Measurements from ENCODE around the gene CLCN2.

Gene CLCN2

GRCh38 chr3:184325269-184325668 lies 36.1 kb downstream of the CLCN2 start:
- DNase-seq (ENCODE audit: low spot score) = no peak

GRCh38 chr3:184323696-184324095 lies 37.7 kb downstream of the CLCN2 start:
- no peak for DNase-seq (ENCODE audit: low spot score)

DNA sequence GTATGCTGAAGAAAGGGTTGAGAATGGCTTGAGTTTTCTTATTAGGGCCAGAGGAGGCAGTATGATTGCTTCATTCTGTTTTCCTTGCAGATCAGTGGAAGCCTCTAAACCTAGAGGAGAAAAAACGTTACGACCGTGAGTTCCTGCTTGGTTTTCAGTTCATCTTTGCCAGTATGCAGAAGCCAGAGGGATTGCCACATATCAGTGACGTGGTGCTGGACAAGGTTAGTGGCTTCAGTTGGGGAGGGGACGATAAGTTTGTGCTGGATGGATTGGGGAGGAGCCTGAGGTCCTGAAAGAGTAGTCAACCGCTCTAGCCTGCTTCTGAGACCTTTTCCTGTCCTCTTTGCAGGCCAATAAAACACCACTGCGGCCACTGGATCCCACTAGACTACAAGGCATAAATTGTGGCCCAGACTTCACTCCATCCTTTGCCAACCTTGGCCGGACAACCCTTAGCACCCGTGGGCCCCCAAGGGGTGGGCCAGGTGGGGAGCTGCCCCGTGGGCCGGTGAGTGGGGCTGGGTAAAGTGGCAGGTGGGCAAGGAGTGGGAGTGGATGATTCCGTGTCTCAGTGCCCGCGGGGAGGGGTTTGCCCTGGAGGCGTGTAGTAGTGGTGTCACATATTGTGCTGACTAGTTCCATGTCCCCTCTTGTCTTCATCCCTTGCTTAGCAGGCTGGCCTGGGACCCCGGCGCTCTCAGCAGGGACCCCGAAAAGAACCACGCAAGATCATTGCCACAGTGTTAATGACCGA lies 38.5 kb downstream of the CLCN2 start:
- DNase-seq (ENCODE audit: low spot score) = no peak

- no peak for DNase-seq (ENCODE audit: low spot score)
These were observed 39.7 kb downstream of the CLCN2 start for GRCh38 chr3:184321666-184322065.

DNA sequence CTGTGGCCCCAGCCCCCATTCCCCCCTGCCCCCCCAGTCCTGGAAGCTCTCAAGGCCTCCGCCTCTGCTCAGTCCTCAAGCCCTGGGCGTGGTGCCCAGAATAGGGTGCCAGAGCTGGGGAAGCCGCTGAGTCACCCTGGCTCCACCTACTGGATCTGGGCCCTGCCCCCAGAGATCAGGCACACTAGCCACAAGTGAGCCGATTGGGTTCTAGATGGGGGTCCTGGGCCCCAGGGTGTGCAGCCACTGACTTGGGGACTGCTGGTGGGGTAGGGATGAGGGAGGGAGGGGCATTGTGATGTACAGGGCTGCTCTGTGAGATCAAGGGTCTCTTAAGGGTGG lies 41.3 kb downstream of the CLCN2 start:
- peak; percentile 87 for DNase-seq (ENCODE audit: low spot score)

DNA sequence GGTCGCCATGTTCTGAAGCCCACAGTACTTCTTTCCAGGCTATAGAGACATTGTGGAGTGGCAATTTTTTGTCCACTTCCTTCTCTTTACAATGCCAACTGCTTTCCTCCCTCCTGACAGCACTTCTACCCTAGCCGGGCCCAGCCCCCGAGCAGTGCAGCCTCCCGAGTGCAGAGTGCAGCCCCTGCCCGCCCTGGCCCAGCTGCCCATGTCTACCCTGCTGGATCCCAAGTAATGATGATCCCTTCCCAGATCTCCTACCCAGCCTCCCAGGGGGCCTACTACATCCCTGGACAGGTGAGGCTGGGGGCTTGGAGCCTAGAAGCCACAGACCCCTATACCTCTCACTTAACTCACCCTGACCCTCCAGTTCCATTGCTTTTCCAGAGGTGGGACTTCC lies 44.2 kb downstream of the CLCN2 start:
- DNase-seq (ENCODE audit: low spot score) = no peak

GRCh38 chr3:184316792-184317191 lies 44.6 kb downstream of the CLCN2 start:
- peak; percentile 56 for DNase-seq (ENCODE audit: low spot score)

GRCh38 chr3:184315871-184316661 lies 45.3 kb downstream of the CLCN2 start:
- DNase-seq (ENCODE audit: low spot score) = peak; percentile 56

GRCh38 chr3:184315543-184315867 lies 45.9 kb downstream of the CLCN2 start:
- DNase-seq (ENCODE audit: low spot score) = no peak

- peak; percentile 46 for DNase-seq (ENCODE audit: low spot score)
These were observed 46.5 kb downstream of the CLCN2 start for GRCh38 chr3:184314700-184315542.

- DNase-seq (ENCODE audit: low spot score) = peak; percentile 95
These were observed 47.1 kb downstream of the CLCN2 start, which contains the start of gene EIF4G1 for GRCh38 chr3:184314363-184314699. TSS of gene EIF4G1 (plus strand) at chr3:184314606. CDS start at chr3:184315797, 1,191 bp downstream.

- no peak for DNase-seq (ENCODE audit: low spot score)
These were observed 49.8 kb downstream of the CLCN2 start for GRCh38 chr3:184311633-184312032.

- DNase-seq (ENCODE audit: low spot score) = no peak
These were observed 52.7 kb downstream of the CLCN2 start for GRCh38 chr3:184308744-184309143.

GRCh38 chr3:184307915-184308314 lies 53.5 kb downstream of the CLCN2 start:
- DNase-seq (ENCODE audit: low spot score) = no peak

DNA sequence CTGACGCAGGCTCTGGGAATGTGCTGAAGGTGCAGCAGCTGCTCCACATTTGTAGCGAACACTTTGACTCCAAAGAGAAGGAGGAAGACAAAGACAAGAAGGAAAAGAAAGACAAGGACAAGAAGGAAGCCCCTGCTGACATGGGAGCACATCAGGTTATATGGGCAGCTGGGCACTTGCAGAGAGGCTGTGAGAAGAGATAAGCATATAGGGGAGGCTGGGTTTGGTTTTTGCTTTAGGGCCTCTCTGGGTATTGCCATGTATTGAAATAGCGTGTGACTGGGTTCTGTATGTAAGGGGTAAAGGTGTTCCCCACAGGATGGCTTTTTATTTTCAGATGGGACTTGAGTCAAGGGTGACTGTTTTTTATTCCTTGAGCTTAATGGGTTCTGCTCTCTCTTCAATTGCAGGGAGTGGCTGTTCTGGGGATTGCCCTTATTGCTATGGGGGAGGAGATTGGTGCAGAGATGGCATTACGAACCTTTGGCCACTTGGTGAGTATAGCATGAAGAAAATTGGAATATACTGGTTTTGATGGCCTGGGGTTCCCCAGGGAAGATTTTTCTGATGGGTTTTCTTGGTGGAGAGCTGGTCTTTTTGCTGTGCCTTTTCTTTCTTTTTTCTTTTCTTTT lies 54.9 kb downstream of the CLCN2 start:
- DNase-seq (ENCODE audit: low spot score) = no peak

DNA sequence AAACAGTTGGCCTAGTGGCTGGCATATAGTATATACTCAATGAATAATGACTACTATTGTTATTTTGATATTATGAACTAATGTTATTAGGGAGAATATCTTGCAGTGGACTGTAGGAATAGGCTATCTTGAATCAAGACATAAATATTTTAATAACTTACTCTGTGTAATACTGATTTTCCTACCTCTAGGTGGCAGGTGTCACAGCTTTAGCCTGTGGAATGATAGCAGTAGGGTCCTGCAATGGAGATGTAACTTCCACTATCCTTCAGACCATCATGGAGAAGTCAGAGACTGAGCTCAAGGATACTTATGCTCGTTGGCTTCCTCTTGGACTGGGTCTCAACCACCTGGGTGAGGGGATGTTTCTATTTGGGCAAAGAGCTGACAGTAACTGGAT lies 55.8 kb downstream of the CLCN2 start:
- peak; percentile 63 for DNase-seq (ENCODE audit: low spot score)

DNA sequence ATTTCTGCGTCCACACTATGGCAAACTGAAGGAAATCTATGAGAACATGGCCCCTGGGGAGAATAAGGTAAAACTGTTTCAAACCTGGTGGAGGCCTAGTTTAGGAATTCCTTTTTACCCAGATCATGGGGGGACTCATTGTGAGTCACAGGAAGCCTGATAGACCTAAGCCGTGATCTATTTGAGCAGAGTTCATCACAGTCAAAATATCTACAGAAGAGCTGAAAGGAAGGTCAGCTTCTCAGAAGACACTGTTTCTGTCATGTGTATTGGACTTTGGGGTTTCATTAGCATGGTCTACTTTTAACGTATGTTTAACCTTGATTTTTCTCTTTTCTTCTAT lies 61.1 kb downstream of the CLCN2 start:
- peak; percentile 96 for DNase-seq (ENCODE audit: low spot score)

GRCh38 chr3:184299488-184300377 lies 61.7 kb downstream of the CLCN2 start:
- peak; percentile 77 for DNase-seq (ENCODE audit: low spot score)

GRCh38 chr3:184298759-184299487 lies 62.5 kb downstream of the CLCN2 start, which contains the start of gene PSMD2:
TSS of gene PSMD2 (plus strand) at chr3:184299241. CDS start at chr3:184299267, 26 bp downstream.
- peak; percentile 94 for DNase-seq (ENCODE audit: low spot score)

GRCh38 chr3:184296616-184297015 lies 64.8 kb downstream of the CLCN2 start:
- DNase-seq (ENCODE audit: low spot score) = no peak

Measured in RKO (cell line).